ENCODE measurements around the gene TASP1. TPM values are rescaled to one million over a fixed set of nuclear protein-coding genes. Genes with fewer than 3 reads are reported as not detected.
"Not testable (repeated sequence)": the region's sequence is repeated elsewhere in the genome, so short reads cannot be mapped to it uniquely, and the experiment has no call there.

The TASP1 gene
- total RNA-seq, 1 experiment from 2014 or later = 8.9 TPM

DNA sequence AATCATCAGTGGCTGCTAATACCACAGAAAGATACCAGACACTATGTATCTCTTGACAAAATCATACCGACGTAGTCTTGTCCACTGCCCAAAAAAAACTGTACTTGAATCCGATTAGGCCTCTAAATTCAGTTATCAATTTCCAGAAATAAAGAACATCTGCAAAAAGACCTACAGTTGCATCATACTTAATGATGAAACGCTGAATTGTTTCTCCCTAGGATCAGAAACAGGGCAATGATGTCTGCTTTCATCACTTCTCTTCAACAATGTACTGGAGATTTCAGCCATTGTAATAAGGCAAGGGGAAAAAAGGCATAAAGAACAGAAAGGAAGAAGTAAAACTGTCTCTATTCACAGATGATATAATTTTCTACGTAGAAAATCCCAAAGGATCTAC is 152.0 kb downstream of the TASP1 start:
- no TSS peak for BruUV-seq (replicated peaks)
- Histone ChIP-seq H3K36me3 (ENCODE audit: control insufficient read depth, insufficient read depth, low read length) (no peaks in the 10 kb centered on the region; the same call in 1 of the 2 replicates), H3K27me3 (ENCODE audit: control insufficient read depth, insufficient read depth, low read length) (no peaks in the 10 kb centered on the region), H3K4me3 (ENCODE audit: low read depth in 2 of 2, low read length in 2 of 2) (no peak overlapping the region), H3K4me1 (ENCODE audit: control insufficient read depth, insufficient read depth, low read length) (no peaks in the 10 kb centered on the region), H3K9me3 (ENCODE audit: control insufficient read depth, insufficient read depth, low read depth, low read length) (no peaks in the 10 kb centered on the region), H3K27ac (ENCODE audit: low read length) (no peak overlapping the region)
- POLR2A ChIA-PET = no interaction called here
- TF ChIP-seq TCF7L2 (IDR thresholded peaks at IDR 0.05; ENCODE audit: low read depth, low read length) (no peak), SIN3A (IDR thresholded peaks at IDR 0.05; ENCODE audit: borderline replicate concordance, insufficient read depth, low read depth, low read length) (no peak), POLR2AphosphoS5 (IDR thresholded peaks at IDR 0.05; ENCODE audit: low read depth, low read length) (no peak), CTCF (IDR thresholded peaks at IDR 0.05) (no peak)
- TF ChIP-seq, protein P1, sequence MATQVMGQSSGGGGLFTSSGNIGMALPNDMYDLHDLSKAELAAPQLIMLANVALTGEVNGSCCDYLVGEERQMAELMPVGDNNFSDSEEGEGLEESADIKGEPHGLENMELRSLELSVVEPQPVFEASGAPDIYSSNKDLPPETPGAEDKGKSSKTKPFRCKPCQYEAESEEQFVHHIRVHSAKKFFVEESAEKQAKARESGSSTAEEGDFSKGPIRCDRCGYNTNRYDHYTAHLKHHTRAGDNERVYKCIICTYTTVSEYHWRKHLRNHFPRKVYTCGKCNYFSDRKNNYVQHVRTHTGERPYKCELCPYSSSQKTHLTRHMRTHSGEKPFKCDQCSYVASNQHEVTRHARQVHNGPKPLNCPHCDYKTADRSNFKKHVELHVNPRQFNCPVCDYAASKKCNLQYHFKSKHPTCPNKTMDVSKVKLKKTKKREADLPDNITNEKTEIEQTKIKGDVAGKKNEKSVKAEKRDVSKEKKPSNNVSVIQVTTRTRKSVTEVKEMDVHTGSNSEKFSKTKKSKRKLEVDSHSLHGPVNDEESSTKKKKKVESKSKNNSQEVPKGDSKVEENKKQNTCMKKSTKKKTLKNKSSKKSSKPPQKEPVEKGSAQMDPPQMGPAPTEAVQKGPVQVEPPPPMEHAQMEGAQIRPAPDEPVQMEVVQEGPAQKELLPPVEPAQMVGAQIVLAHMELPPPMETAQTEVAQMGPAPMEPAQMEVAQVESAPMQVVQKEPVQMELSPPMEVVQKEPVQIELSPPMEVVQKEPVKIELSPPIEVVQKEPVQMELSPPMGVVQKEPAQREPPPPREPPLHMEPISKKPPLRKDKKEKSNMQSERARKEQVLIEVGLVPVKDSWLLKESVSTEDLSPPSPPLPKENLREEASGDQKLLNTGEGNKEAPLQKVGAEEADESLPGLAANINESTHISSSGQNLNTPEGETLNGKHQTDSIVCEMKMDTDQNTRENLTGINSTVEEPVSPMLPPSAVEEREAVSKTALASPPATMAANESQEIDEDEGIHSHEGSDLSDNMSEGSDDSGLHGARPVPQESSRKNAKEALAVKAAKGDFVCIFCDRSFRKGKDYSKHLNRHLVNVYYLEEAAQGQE (IDR thresholded peaks at IDR 0.05; ENCODE audit: insufficient read depth in 1 of 2, low read depth in 2 of 2, low read length in 1 of 2) = no peak
- no peak for ATAC-seq
- in situ Hi-C loops (cut with HindIII; ENCODE audit: low pct_unique_long_range_greater_than_20kb, low sequenced_read_pairs) = no loop called here
- no peak for DNase-seq (ENCODE audit: low read depth, low spot score)
- CTCF ChIA-PET = no interaction called here
- intact Hi-C loops (cut with micrococcal nuclease; ENCODE audit: unreplicated experiment) = no loop called here

- no peak for ATAC-seq
Observed at GRCh38 chr20:13485576-13485975, 153.2 kb downstream of the TASP1 start.

DNA sequence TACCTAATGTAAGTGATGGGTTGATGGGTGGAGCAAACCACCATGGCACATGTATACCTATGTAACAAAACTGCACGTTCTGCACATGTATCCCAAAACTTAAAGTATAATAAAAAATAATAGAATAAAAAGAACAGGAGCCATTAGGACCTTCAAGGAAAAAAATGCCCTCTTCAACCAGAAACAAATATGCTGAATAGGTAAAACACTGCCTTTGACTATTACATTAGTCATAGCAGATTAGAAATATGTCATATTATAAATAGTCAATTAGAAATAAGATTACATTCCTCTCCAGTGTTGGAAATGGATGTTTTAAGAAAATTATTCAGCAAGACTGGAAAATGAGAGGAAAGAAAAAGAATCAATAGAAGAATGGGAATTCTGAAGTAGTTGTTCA is 153.7 kb downstream of the TASP1 start:
- H3K4me3 ChIP-seq (ENCODE audit: low read depth in 2 of 2, low read length in 2 of 2); CTCF ChIA-PET; BruUV-seq (replicated peaks); H3K9me3 ChIP-seq (ENCODE audit: control insufficient read depth, insufficient read depth, low read depth, low read length); intact Hi-C loops (cut with micrococcal nuclease; ENCODE audit: unreplicated experiment); POLR2A ChIA-PET; H3K36me3 ChIP-seq (ENCODE audit: control insufficient read depth, insufficient read depth, low read length); H3K27ac ChIP-seq (ENCODE audit: low read length); H3K4me1 ChIP-seq (ENCODE audit: control insufficient read depth, insufficient read depth, low read length); DNase-seq (ENCODE audit: low read depth, low spot score); H3K27me3 ChIP-seq (ENCODE audit: control insufficient read depth, insufficient read depth, low read length); in situ Hi-C loops (cut with HindIII; ENCODE audit: low pct_unique_long_range_greater_than_20kb, low sequenced_read_pairs); ATAC-seq: not testable (repeated sequence)

More at GRCh38 chr20:13485576-13485975, 153.2 kb downstream of the TASP1 start:
- H3K27ac ChIP-seq (ENCODE audit: low read length) = no peak overlapping the region
- H3K27me3 ChIP-seq (ENCODE audit: control insufficient read depth, insufficient read depth, low read length) = no peaks in the 10 kb centered on the region
- CTCF ChIA-PET = no interaction called here
- no peak overlapping the region for H3K4me3 ChIP-seq (ENCODE audit: low read depth in 2 of 2, low read length in 2 of 2)
- in situ Hi-C loops (cut with HindIII; ENCODE audit: low pct_unique_long_range_greater_than_20kb, low sequenced_read_pairs) (no loop called here), intact Hi-C loops (cut with micrococcal nuclease; ENCODE audit: unreplicated experiment) (no loop called here)
- H3K9me3 ChIP-seq (ENCODE audit: control insufficient read depth, insufficient read depth, low read depth, low read length) = no peaks in the 10 kb centered on the region
- H3K36me3 ChIP-seq (ENCODE audit: control insufficient read depth, insufficient read depth, low read length) = no peaks in the 10 kb centered on the region; the same call in 1 of the 2 replicates
- no TSS peak for BruUV-seq (replicated peaks)
- no peak for DNase-seq (ENCODE audit: low read depth, low spot score)
- no peak for TF ChIP-seq TCF7L2 (IDR thresholded peaks at IDR 0.05; ENCODE audit: low read depth, low read length)
- no peaks in the 10 kb centered on the region for H3K4me1 ChIP-seq (ENCODE audit: control insufficient read depth, insufficient read depth, low read length)
- POLR2A ChIA-PET = no interaction called here

DNA sequence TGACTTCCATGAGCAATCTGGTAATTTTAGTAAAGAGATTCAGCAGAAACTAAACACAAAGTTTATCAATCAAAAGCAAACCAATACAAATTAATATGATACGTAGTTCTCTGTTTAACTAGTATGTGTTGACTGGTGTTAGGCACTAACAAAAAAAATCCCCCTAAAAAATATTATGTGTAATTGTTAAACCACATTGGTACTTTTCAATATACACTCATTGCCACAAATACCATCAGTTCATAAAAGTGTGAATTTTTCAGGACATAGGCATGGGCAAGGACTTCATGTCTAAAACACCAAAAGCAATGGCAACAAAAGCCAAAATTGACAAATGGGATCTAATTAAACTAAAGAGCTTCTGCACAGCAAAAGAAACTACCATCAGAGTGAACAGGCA is 155.3 kb downstream of the TASP1 start:
- ATAC-seq; BruUV-seq (replicated peaks): not testable (repeated sequence)

More for the DNA sequence above, 155.3 kb downstream of the TASP1 start:
- H3K4me1 ChIP-seq (ENCODE audit: control insufficient read depth, insufficient read depth, low read length); H3K36me3 ChIP-seq (ENCODE audit: control insufficient read depth, insufficient read depth, low read length); POLR2A ChIA-PET; intact Hi-C loops (cut with micrococcal nuclease; ENCODE audit: unreplicated experiment); DNase-seq (ENCODE audit: low read depth, low spot score); CTCF ChIA-PET; H3K9me3 ChIP-seq (ENCODE audit: control insufficient read depth, insufficient read depth, low read depth, low read length); H3K27me3 ChIP-seq (ENCODE audit: control insufficient read depth, insufficient read depth, low read length); H3K27ac ChIP-seq (ENCODE audit: low read length); in situ Hi-C loops (cut with HindIII; ENCODE audit: low pct_unique_long_range_greater_than_20kb, low sequenced_read_pairs); H3K4me3 ChIP-seq (ENCODE audit: low read depth in 2 of 2, low read length in 2 of 2): not testable (repeated sequence)

Data from Panc1 (cell line).